ENCODE results near the gene SIGLEC12.
"Not testable (repeated sequence)": the region's sequence is repeated elsewhere in the genome, so short reads cannot be mapped to it uniquely, and the experiment has no call there.

Gene SIGLEC12

GRCh38 chr19:51457351-51458013, 44.1 kb downstream of the SIGLEC12 start:
- no peak for DNase-seq

- DNase-seq: no peak
Observed at GRCh38 chr19:51456541-51457290, 44.9 kb downstream of the SIGLEC12 start.

DNA sequence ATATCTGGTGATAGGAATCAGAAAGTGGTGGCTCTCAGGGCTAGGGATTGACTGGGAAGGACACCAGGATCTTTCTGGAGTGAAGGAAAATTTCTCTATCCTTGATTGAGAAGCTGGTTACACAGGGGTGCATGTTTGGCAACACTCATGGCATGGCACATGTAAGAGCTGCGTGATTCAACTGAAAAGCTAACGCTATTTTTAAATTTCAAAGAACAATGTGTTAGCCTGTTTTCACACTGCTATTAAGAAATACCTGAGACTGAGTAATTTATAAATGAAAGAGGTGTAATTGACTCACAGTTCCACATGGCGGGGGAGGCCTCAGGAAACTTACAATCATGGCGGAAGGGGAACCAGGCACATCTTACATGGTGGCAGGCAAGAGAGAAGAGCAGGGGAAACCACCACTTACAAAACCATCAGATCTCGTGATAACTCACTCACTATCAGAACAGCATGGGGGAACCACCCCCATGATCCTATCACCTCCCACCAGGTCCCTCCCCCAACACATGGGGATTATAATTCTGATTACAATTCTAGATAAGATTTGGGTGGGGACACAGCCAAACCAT, 50.8 kb downstream of the SIGLEC12 start:
- DNase-seq: peak; percentile 37 to 71

DNA sequence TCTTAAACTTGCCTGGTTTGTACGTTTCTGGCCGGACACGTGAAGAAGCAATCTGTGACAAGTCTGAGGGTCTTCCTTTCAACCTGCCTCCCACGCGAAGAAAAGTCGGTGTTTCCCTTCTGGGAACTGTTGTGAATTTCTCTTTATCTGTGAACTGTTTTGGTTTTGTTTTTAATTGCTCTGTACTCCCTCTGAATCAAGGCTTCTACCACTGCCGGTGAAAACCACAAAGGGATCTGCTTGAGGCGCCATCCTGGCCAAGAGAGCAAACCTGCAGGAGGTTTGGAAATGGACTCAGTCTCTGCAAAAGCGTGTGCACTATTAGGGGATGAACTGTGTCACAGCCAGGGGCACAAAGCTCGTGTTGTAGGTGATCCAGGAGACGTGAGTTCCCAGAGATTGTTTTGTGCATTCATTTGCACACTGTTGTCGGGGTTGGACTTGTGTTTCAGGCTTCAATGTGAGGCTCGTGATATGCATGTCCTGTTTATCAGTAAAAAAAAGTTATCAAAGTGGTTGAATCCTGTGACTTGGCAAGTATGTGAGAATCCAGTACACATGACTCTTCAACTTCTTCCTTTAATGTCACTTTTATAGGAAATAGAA, 53.1 kb downstream of the SIGLEC12 start:
- DNase-seq: peak; percentile 44 to 67

DNA sequence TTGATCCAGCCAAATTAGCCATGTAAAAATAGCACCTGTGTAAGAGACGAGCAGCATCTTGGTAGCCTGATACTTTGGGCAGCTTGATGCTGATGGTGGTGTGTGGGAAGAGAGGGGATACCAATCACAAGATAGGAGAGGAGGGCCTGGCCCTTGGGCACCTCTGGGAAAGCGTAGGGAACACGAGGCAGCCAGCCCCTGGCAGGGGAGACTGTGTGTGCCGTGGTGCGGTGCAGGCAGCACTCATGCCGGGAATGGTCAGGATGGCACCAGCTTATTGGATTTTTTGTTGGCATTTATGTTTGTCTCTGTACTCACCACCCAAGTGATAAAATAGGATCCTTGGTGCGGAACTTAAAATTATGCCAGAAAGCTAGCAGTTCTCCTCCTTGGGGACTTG, 53.6 kb downstream of the SIGLEC12 start:
- DNase-seq: no peak

DNA sequence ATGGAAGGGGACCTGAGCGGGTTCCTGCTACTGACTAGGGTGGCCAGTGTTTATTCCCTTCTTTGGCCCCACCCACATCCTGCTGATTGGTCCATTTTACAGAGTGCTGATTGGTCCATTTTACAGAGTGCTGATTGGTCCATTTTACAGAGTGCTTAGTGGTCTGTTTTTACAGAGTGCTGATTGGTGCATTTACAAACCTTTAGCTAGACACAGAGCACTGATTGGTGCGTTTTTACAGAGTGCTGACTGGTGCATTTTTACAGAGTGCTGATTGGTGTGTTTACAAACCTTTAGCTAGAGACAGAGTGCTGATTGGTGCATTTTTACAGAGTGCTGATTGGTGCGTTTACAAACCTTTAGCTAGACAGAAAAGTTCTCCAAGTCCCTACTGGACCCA, 54.1 kb downstream of the SIGLEC12 start:
- not testable (repeated sequence) for DNase-seq

DNA sequence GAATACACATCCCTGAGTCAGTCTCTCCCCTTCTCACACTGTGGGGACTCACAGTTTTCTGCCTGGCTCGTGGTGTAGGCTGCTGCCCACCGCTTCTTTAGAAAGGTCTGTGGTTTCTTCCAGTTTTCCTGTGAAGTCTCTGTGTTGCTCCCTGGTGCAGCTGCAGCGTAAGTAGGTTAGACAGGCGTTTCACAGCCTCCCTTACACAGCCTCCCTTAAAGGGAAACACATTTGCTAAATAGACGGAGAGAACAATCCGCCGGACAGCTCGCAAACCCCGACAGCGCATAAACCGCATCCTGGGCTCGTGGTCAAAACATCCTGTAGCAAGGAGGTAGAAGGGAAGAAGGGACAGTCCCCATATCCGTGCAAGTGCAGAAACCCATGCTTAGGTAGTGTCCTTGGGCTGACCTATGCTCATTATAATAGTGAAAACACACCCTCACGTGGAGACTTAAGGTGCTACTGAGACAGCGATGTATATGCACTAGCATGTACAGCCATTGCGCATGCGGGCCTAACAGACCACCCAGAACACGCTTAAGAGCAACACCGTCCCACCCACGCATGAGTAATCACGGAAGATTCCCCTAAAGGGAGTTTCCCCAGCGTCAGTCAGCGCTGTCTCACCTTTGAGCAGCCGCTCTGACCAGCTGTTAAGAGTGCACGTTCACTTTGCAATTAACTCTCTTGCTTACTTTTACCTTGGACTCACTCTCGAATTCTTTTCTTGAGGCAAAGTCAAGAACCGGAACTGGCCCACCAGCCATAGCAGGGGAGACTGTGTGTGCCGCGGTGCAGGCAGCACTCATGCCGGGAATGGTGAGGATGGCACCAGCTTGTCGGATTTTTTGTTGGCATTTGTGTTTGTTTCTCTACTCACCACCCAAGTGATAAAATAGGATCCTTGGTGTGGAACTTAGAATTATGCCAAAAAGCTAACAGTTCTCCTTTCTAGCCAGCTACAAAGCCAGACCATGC, 59.9 kb downstream of the SIGLEC12 start:
- DNase-seq: peak; percentile 72 to 95

Data from stimulated activated CD4-positive, alpha-beta T cell treated with anti-CD3 and anti-CD28 coated beads, Interleukin-4, amount 100 ng/mL, for 4 hours (primary cell).